HG03460 (cell line): ENCODE measurements around the gene KREMEN1.
"Not testable (repeated sequence)": the region's sequence is repeated elsewhere in the genome, so short reads cannot be mapped to it uniquely, and the experiment has no call there.

Source experiments
- ATAC-seq: cut with Tn5 transposase; IDR thresholded peaks from one replicate; pipeline ENCODE4 v1.9.1; 2021; ENCODE audit not compliant: unreplicated experiment

The KREMEN1 gene

DNA sequence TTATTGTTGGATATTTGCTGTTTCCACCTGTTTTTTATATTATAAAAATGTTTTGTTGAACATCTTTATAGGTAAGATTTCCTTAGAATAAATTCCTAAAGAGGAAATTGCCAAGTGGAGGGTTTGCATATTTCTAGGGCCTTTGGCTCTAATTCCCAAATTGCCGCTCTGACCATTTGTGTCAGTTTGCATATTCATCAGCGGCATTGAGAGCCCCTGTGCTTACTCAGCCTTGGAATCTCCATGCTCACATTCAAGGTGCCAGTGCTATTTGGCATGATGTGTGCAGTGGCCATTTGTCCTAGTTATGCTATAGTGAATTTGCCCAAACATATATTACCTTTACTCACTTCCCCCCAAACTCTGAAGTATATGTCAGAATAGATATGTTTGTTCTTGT lies 25.5 kb downstream of the KREMEN1 start:
- no peak for ATAC-seq

DNA sequence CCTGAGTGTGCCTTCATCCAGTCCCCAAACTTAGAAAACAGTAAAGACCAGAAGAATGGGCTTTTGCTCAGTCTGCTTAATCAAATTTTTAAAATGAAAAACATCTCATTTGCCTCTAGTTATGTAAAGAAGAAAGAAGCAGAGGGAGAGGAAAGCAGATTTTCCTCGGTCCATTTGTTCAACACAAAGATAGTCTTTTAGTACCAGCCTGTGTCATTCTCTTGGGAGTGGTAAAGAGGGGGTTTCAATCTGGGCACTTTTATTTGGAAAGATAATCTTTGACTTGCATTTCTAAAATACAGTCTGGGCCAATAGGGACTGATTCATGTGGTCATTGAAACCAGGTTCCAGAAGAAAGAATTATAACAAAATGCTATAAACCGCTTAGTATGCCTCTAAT lies 29.5 kb downstream of the KREMEN1 start:
- ATAC-seq: no peak

DNA sequence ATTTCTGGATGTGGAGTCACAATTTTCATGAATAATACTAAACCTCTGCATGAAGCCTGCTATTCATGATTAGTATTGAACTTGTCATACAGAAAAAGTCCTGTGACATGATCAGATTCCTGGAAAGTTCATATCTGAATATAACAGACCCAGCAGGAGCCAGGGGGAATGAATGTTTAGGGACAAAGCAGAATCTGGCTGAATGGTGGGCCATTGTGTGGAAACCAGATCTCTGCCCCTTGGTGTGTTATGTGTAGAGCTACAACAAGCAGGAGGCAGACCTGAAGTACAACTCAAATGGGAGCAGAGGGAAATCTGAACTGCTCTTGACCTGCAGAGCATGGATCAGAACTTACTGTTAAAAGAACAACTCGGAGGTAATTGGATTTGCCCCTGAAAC lies 30.3 kb downstream of the KREMEN1 start:
- no peak for ATAC-seq

DNA sequence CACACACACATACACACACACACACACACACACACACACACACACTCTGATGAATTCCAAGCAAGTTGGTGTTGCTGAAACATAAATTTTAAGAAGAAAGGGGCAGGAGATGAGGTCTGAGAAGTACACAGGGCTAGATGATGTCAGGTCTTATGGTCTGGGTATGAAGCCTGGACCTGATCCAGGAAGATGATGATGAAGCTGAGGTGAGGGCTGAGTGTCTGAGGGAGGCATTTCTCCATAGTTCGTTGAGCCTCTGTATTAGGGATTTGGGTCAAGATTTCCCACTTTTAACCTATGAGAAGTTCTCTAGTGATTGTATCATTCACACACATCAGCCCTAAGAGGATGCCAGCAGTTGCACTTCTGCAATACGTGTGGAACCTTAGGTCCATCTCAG lies 32.6 kb downstream of the KREMEN1 start:
- ATAC-seq: no peak

DNA sequence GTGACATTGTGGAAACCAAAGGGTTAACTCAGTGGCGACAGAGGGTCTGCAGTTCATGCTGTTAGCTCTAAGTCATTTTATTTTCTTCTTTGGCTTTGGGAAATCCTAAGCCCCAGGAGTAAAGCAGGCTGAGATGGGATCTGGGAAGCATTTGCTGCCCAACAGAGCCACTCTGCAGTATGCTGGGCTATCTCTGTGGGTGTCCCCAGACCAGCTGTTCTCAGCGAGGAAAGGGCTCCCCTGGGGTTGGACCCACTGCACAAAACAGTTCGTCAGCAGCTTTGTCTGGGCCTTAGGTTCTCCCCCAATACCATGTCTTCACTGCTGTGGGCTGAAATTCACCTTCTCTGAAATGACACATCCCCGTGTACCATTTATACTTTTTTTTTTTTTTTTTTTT lies 34.0 kb downstream of the KREMEN1 start:
- no peak for ATAC-seq

DNA sequence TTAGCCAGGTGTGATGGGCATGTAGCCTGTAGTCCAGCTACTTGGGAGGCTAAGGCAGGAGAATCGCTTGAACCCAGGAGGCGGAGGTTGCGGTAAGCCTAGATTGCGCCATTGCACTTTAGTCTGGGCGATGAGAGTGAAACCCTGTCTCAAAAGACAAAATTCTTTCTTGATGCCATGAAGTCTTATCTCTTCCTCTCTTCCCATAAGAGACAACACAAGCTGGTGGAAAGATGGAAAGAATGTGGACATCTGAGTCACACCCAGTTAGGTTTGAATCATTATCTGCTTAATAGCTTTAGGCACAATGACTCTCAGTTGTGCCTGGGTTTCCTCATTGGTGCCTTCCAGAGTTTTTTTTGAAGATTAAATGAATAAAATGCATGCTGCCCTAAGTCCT lies 35.3 kb downstream of the KREMEN1 start:
- no peak for ATAC-seq

DNA sequence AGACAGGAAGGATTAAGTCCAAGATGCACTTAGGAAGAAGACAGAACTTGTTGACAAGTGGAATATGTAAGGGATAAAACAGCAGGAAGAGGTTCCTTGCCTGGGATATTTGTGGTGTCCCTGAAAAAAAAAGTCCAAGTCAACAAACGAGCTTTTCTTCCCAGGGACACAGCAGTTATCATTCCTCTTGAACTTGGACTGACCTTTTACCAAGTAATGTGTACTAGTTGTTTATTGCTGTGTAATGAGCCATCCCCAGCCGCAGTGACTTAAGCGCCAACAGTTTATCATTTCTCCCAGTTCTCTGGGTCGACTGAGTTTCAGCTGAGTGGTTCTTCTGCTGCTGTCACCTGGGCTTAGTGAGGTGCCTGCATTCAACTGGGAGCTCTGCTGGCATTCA lies 37.0 kb downstream of the KREMEN1 start:
- no peak for ATAC-seq

DNA sequence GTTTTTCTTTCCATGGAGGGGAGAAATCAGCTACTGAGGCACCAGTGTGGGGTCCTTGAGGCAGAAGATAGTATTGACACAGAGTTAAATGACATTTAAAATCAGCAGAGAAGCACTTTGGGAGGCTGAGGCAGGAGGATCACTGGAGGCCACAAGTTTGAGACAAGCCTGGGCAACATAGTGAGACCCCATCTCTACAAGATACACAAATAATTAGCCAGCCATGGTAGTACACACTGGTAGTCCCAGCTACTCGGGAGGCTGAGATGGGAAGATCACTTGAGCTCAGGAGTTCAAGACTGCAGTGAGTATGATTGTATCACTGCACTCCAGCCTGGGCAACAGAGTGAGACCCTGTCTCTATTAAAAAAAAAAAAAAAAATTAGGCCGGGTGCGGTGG lies 38.1 kb downstream of the KREMEN1 start:
- no peak for ATAC-seq

DNA sequence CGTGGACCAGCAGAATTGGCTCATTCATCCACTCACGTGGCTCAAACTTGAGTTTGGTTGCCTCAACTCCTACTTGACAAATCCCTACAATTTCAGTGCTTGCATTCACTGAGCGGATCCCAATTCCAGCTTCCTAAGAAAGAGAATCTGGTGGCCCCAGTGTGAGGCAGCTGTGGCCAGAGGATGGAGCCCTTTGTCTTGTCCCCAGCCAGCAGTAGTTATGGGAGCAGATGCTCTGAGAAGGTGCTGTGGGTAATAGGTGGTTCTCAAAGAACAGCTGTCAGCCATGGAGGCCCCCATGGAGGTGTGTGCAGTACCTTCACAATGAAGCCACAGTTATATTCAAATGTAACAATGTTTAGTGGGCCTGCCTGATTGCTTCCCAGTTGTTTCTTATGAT lies 39.3 kb downstream of the KREMEN1 start:
- no peak for ATAC-seq

DNA sequence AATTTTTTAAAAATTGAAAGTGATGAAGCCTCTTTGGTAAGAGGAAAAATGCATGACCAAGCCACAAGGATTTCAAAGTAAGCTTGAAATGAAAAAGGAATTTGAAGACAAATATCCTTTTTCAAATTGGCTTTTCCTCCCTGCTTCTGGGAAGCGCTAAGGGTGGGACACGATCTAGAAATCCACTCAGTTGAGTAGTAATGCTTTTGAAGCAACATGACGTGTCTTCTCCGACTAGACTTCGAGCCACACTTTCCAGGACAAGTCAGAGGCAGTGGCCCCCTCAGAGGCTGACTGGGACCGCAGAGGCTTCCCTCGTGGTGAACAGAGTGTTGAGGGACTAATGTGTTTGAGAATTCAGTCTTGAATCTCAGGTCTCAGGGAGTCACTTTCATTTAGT lies 39.8 kb downstream of the KREMEN1 start:
- ATAC-seq: no peak

DNA sequence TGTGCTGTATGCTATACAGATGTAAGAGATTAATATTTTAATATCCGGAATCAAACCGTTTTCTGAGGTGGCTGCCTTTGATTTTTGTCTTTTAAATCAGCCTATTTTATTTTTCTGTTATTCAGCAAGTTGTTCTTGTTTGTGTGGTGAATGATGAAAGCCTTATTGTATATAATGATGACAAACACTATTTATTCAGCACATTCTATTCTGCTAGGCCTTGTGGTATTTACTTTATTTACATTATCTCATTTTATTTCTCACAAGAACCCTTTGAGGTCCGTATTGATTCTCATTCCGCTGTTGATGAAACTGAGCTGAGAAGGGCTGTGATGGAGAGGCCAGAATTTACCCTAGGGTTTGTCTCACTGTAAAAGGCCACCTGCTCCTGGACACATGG lies 40.5 kb downstream of the KREMEN1 start:
- ATAC-seq: no peak

DNA sequence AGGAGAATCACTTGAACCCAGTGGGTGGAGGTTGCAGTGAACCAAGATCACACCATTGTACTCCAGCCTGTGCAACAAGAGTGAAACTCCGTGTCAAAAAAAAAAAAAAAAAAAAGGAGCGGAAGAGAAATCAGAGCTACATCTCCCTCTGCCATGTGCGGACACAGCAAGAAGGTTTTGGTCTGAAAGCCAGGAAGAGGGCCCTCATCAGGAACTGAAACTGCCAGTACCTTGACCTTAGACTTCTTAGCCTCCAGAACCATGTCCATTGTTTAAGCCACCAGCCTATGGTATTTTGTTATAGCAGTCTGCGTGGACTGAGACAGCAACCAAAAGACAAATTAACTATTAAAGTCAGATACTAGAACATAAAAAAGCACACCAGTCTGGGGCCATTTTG lies 41.6 kb downstream of the KREMEN1 start:
- ATAC-seq: no peak

DNA sequence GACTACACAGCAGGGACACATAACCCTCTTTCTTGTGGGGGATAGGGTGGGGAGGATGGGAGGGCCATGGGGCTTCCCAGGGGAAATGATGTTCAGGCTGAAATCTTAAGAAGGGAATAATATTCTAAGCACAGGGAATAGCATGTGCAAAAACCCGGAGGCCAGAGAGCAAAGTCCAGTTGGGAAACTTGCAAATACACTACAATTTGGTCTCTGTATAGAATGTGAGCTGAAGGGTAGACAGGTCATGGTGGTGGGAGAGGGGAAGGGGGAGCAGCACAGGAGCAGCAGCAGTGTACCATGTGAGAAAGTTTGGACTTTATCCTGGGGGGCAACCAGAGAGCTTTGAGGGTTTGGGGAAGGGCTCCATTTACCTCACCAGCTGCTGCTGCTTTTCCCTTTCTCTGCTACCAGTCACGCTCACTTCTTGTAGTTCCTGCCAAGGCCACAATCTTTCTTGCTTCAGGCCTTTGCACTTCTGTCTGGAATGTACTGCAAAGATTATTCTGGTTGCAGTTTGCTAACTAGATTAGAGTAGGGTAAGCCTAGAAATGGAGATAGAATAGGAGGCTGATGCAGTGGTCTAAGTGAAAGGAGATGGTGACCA lies 43.0 kb downstream of the KREMEN1 start:
- ATAC-seq: no peak

DNA sequence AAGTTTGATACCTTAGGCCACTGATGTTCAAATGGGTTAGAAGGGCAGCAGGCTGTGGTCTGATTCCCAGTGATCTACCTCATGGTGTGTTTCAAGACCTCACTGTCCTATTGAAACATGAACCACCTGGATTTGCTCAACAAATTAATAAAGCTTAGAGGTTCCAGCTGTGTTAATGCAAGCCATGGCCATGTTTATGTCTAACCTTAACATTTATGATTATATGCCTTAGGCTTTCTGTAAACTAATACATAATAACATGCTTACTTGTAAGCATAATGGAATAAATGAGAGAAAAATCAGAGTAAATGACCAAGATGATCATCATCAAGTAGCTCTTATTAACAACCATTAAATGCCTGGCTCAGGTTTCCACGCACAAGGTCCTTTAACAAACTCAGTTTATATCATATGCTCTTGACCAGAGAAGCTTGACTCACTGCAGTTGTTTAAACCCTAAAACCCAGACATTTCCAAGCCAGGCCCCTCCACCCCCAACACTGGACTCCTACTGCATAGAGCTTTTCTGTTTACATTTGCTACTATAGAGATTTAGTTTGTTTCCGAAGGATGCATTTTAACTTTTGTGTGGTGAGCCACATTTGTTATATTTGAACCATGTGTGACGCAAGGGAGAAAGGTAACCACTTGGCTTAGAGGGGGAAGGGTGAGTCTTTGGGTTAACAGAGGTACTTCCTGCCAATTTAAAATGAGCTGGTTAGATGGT lies 43.7 kb downstream of the KREMEN1 start:
- ATAC-seq: no peak

DNA sequence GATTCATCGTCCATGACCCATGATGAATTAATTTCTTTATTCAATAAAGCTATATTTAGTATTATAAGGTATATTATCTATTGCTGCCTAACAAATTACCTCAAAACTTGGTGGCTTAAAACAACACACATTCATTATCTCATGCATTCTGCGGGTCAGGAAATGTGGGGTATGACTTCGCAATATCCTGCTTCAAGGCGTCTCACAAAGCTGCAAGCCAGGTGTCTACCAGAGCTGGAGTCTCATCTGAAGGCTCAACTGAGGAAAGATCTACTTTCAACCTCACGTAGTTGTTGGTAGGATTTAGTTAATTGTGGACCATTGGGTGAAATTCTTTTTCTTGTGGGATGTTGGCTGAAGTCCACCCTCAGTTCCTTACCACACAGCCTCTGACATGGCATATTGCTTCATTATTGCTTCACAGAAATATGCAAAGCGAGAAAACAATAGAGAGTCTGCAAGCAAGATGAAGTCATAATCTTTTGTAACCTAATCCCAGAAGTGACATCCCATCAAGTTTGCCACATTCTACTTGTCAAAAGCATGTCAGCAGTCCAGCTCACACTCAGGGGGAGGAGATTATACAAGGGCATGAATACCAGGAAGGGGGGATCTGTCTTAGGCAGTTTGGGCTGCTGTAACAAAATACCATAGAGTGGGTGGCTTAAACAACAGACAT lies 45.1 kb downstream of the KREMEN1 start:
- no peak for ATAC-seq

DNA sequence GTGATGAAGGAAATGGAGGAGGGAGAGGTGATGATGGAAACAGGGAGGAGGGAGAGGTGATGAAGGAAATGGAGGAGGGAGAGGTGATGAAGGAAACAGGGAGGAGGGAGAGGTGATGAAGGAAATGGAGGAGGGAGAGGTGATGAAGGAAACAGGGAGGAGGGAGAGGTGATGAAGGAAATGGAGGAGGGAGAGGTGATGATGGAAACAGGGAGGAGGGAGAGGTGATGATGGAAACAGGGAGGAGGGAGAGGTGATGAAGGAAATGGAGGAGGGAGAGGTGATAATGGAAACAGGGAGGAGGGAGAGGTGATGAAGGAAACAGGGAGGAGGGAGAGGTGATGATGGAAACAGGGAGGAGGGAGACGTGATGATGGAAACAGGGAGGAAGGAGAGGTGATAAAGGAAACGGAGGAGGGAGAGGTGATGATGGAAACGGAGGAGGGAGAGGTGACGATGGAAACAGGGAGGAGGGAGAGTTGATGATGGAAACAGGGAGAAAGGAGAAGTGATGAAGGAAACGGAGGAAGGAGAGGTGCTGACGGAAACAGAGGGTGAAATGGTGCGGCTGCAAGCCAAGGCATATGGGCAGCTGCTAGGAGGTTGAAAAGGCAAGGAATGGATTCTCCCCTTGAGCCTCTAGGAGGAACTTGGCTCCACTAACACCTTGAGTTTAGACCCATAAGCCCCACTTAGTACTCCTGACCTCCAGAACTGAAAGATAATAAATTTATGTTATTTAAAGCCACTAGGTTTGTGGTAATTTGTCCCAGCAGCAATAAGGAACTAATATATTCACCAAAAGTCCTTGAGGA lies 47.5 kb downstream of the KREMEN1 start:
- not testable (repeated sequence) for ATAC-seq

DNA sequence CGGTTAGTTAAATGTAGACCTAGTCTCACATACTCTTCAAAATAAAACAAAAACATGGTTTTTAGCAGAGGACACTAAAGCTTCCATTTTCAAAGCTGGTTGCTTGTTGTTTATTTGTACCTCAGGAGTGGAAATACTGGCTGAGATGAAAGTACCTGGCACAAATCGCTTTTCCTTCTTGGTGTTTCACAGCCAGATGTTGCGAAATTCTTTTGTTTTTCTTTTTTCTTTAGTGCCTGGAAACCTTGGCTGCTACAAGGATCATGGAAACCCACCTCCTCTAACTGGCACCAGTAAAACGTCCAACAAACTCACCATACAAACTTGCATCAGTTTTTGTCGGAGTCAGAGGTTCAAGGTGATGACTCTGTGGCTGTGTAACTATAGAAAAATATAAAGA lies 48.3 kb downstream of the KREMEN1 start:
- no peak for ATAC-seq

DNA sequence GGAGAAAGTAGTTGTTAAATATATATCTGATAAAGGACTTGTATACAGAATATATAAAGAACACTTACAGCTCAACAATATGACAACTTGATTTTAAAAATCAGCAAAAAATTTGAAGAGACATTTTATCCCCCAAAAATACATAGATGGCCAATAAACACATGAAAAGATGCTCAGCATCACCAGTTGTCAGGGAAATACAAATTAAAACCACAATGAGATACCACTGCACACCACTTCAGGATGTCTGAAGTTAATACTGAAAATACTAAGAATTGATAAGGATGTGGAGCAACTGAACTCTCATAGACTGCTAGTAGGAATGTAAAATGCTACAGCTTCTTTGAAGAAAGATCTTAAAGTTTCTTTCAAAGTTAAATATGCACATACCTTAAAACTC lies 49.2 kb downstream of the KREMEN1 start:
- ATAC-seq: no peak

DNA sequence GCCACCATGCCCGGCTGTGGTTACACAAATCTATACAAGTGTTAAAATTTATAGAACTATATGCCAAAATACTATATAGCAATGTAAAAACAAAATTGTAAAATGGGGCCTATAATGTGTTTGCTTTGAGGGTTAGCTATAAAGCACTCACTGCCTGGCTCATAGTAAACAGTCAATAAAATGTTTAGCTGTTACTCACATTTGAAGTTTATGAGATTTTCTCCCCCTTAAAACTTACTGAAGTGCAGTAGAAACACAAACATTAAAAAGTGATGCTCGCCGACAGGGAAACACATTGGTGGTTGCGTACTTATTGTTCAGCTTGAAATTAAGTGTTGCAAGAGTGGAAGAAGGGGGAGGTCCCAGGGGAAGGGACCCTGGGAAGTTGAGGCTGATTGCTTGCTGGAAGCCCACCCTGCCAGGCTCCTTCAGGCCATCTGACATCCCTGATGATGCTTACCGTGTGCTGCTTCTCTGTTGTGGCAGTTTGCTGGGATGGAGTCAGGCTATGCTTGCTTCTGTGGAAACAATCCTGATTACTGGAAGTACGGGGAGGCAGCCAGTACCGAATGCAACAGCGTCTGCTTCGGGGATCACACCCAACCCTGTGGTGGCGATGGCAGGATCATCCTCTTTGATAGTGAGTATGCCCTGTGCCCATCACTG lies 52.1 kb downstream of the KREMEN1 start:
- no peak for ATAC-seq

DNA sequence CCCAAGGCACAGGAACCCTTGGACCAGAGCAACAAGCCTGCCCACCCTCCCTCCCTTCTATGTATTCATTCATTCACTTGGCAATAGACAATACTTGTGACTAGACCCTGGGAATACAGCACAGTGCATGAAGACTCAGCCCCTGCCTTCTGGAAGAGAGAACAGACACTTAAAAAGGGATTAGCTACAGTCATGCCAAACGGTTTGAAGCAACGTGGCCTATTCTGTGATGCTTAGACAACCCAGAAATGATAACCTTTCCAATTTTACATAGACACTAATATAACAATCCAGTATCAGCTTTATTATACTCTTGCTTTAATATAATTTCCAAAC lies 52.6 kb downstream of the KREMEN1 start:
- ATAC-seq: no peak

DNA sequence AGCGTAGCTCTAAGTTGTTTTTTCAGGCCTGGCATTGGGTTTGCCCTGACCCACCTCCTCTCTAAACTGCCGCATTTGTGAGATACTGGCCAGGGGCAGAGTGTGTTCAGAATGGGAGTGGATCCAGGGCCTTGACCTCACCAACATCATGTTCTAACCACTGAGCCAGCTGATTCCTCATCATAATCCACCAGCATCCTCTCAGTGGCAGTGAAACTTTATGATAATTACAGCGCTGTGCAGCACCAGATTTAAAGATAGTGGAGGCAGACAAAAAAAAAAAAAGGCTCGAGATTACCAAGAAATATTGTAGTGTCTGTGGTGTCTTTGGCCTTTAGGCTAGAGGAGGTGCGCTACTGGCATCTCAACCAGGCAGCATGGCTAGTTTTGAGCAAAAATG lies 53.0 kb downstream of the KREMEN1 start:
- no peak for ATAC-seq
